GM04504 (cell line): ENCODE data around the gene CKS1B.
A peak's percentile ranks its signal among the peaks of the same experiment; 100 is the strongest.

Experiments used
- DNase-seq: peaks from one replicate; pipeline ENCODE4 v3.0.0-alpha.2; 2012; ENCODE audit warnings: low read depth

CKS1B gene

DNA sequence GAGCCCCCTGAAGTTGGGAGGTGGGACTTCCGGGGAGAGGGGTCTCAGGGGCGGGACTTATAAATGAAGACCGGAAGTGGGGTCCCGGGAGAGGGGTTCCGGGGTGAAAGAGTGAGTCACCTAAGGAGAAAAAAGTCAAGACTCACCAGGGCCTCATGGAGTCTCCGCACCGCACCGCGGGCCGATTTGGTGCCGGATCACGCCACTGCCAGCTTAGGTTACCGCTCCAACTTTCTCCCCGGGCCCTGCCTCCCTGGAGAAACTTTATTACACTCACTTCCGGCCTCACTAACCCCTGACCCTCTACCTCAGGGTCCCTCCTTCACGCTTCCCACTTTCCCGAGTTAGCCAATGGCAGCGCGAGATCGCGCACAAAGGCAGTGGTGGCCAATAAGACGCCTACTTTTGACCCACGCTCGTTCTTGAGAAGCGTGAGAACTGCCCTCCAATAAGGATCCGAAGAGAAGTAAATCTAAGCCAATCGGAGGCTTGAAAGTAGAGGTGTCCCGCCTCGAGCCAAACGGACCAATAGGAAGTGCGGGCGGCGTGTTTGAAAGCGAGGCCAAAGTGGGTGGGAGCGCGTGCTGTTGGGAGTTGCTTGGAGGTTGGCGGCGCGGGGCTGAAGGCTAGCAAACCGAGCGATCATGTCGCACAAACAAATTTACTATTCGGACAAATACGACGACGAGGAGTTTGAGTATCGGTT, at the start of gene CKS1B:
CKS1B (plus strand) TSS at position 580 of the 706 bp plus-strand sequence; CDS start at position 645, 65 bp downstream.
- peak; percentile 100 for DNase-seq

DNA sequence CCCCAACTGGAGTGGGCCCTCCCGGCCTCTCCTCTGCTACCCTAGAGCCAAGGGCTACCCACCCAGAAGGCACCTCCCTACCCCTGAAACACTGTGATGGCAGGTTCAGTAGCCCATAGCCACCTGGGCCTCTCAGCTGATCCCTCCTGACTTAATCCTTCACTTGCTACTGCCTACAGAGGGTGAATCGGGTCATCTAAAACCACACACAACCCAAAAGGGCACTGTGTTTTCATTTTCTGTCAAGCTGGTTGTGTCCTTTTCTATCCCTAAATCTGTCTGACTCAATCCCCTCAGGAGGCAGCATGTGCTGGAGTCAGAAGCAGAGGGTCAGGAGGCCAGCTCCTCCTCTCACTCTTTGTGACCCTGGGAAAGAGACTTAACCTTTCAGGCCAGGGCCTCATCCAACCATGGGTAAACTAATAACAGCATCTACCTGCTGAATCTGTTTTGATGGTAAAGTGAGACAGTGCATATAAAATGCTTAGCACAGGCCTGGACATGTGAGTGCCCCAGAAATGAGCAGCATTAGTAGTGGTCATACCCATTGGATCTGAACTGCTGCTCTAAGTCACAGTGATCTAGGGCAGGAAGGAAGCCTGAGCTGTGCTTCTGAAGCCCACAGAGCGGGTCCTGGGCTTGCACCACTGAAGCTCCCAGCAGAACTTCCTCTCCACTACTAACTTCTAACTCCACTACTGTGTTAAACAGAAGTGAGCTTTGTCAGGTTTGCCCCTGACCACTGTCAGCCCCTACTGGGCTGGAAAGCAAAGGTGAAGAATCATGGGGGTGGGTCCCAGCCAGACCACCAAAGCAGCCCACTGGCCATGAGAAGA, 48.9 kb upstream of the CKS1B start:
- DNase-seq: no peak

GRCh38 chr1:154926201-154926600, 48.3 kb upstream of the CKS1B start:
- no peak for DNase-seq

DNA sequence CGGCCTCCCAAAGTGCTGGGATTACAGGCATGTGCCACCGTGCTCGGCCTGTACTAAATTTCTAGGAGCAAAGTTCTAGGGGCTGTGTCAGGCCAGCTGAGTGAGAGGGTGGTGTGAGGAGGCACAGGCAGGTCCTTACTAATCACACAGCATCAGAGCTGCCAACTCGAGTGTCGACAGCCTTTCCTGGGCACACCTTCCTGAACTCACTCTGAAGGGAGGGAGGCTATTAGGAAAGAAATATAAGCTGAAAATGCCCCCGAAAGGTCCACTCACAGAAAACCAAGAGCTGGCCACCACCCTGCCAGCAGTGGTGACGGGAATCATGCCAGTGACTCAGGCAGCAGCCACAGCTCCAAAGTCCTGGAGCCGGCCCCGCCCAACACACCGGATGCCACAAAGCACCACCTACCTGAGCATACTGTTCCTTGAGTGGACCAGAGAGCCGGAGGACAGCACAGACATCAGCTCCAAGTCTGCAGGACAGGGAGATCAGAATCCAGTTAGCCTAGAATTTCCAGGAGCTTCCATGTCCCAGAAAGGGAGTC, 42.5 kb upstream of the CKS1B start:
- no peak for DNase-seq

DNA sequence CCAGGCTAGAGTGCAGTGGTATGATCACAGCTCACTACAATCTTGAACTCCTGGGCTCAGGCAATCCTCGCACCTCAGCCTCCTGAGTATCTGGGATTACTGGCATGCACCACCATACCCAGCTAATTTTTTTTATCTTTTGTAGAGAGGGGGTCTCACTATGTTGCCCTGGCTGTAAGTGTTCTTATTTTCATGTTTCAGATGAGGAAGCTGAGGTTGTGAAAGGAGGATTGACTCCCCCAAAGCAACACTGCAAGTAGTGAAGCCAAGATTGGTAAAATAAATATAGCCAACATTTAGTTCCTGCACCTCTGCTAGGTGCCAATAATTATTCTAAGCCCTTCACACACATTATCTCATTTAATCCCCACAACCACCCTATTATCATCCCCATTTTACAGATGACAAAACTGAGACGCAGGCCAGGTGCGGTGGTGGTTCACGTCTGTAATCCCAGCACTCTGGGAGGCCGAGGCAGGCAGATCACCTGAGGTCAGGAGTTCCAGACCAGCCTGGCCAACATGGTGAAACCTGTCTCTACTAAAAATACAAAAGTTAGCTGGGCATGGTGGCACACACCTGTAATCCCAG, 40.0 kb upstream of the CKS1B start:
- DNase-seq: no peak

DNA sequence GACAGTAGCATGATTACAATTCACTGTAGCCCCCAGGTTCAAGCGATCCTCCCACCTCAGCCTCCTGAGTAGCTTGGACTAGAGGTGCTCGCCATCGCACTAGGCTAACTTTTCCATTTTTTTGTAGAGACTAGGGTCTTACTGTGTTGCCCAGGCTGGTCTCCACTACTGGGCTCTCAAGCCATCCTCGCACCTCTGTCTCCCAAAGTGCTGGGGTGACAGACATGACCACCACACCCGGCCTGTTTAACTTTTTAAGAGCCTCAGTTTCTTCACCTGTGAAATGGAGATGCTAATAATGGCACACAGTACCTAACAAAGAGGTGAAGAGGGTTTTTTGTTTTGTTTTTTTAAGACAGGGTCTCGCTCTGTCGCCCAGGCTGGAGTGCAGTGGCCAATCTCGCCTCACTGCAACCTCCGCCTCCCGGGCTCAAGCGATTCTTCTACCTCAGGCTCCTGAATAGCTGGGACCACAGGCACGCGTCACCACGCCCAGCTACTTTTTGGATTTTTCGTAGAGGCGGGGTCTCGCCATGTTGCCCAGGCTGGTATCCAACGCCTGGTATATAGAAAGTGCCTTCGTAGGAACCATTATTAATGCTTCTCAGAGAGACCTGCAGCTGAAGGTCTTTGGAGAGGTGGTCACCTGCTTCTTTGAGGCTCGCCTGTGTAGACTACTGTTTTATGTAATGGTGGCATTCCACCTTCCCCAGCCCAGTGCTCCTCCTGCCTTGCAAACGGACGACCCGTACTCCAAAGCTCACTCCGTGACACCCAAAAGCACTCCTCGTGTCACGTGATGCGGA, 38.5 kb upstream of the CKS1B start:
- DNase-seq: no peak

DNA sequence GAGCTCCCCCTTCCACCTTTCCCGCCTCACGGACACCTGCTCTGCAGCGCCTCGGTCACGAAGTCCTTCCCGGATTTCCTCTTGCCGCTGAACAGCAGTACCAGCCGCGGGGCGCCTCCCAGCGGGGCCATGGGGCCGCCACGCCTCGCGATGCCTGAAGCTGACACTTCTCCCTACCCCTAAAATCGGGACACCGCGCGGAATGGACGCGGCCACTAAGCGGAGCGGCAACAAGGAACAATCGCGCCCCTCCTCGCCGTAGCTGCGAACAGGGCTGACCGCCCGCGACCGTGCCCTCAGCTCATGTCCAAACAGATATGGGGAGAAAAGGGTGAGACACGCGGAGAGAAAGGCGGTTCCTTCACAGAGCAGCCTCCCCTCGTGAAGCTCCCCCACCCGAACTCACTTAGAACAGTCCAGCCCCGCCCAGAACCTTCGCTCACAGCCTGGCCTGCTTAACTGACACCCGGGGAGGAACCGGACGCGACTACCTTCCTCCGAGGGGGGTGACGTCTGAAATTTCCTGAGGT, 37.9 kb upstream of the CKS1B start, which contains the start of gene PMVK:
PMVK (minus strand) TSS at position 165 of the 530 bp plus-strand sequence; CDS start at position 131, 34 bp downstream.
- DNase-seq: peak; percentile 94

GRCh38 chr1:154937085-154937987, 37.1 kb upstream of the CKS1B start:
- peak; percentile 89 for DNase-seq

DNA sequence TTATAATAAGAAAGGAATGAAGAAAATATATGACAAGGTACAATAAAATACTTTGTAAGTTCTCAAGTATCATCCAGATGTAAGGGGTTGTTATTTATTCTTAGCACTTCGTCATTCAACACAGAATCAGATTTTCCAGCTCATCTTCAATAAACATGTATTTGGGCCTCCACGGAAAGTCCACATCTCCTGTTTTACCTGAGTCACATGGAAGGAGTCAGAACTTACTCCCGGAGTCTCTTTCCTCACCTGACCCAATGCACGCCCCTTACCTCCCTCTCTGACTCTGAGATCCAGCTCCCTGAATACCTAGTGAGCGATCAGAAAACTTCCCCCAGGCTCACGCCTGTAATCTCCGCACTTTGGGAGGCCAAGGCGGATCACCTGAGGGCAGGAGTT, 36.5 kb upstream of the CKS1B start:
- DNase-seq: no peak

DNA sequence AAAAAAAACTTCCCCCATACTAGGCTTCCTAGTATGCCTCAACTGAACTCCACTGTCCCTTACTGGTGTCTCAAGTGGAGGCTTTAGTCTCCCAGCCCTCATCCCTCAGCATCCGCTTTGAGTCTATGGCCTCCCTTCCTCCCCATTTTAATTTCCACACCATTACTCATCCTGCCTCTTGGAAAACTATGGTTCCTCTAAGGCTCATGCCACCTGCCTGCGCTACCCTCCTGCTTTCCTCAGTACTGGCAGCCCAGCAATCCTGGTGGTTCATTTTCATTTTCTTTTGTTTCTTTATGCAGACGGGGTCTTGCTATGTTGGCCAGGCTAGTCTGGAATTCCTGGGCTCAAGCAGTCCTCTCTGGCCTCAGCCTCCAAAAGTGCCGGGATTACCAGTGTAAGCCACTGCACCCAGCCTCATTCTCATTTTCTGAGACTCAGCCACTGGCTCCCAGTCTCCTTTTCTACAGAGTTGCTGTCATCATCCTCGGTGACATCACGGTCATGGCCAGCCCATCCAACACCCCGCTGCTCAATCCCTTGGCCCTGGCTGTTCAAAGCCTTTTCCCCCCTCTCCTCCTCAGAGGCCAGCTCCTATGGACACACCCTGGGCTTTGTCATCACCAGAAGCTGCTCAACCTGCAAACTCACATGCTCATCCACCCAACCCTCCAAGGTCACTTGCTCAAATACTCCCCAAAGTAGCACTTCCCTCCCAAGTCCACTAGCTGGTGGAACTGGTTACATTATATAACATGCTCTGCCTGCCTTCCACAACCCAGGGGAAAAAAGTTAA, 35.7 kb upstream of the CKS1B start:
- no peak for DNase-seq

DNA sequence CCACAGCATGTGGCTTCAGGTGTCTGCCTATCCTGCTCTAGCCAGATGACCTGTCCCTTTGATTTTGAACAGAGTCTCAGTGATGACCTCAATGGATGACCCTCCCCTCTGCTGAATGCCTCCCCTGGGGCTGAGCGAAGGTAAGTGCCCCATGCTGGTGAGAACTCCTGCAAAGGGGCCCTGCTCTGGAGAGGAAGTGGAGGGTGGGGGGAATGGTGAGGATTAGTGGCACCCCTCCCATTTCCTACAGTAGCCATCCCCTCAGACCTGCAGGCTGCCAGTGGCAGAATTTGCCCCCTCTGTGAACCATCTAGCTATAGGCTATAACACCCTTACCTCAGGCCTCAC, 34.3 kb upstream of the CKS1B start:
- no peak for DNase-seq

DNA sequence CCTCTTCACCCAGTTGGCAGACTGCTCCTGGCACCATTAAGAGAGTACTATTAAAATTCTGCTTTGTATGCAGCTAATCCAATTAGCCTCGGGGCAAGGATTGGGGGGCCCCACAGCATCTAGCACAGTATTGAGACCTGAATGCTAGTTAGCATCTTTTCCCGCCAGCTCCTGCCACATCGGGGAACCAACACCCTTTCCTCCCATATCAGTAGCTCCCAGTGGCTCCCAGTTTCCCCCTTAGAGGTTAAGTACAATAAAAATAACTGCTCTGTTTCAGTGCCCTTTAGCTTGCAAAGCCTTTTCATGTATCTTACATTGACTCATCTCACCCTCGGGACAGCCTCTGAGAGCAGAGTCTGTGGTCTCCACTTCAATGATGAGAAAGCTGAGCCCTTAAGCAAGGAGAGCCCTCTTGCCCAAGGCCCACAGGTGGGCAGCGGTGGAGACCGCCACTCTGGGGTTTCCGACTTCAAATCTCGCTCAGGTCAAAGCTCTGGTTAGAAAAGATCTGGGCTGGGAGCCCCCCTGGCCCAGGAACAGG, 33.8 kb upstream of the CKS1B start:
- no peak for DNase-seq

DNA sequence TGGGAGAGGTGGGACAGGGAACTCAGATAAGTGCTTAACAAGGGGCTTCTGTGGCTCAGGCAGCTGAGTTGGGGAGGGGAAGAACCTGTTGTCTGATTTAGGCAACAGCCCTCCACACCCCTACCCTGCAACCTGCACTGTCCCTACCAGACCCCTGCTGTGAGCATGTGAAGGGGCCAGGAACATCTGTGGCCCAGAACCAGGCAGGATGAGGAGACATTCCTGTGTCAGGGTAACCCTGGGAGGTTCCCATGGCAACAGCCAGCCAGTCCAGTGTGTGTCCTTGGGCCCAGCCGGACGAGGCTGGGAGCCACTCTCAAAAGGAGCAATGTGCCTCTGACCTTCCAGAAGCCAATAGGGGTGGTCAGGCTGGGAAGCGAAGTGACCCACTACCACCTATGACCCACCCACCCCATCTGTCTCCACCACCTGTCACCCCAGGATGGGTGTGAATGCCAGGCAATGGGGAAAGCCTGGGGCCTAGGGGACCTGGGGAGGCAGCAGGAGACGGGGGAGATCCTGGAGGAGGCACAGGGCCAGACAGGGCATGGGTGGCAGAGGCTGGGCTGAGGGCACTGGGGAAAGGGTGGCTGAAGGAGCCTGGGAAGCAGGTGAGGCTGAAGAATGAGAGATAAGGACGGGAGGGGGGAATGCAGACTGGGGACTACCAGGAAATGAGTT, 33.0 kb upstream of the CKS1B start:
- DNase-seq: no peak

DNA sequence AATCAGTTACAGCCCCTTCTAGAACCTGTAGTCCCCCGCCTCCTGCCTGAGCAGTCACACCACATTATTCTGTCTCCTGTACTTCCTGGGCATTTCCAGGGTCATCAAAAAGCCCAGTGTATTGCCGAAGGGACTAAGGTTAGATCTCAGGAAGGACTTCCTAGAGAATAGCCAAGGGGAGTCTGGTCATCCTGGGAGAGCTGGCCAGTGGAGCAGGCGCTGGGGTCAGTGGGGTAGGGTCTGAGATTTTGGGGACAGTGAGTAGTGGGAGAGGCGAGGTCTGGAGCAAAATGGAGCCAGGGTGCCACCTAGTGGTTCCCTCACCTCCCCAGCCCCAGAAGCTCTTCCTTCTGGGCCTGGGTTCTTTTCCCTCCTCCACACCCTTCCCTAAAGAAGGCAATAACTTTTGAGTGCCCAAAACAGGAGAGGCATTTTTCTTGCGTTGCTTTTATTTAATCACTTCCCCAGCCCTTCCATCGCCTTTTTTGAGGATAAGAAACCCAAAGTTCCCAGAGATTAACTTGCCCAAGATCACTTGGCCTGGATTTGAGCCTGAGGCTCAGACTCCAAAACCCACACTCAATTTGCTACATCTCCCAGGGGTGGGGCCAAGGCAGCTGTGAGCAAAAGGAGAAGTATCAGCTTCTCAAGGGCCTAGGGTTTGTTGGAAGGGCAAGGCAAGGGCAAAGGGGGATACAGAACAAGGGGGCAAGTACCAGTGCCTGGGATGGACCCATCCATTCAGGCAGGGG, 30.7 kb upstream of the CKS1B start:
- no peak for DNase-seq

DNA sequence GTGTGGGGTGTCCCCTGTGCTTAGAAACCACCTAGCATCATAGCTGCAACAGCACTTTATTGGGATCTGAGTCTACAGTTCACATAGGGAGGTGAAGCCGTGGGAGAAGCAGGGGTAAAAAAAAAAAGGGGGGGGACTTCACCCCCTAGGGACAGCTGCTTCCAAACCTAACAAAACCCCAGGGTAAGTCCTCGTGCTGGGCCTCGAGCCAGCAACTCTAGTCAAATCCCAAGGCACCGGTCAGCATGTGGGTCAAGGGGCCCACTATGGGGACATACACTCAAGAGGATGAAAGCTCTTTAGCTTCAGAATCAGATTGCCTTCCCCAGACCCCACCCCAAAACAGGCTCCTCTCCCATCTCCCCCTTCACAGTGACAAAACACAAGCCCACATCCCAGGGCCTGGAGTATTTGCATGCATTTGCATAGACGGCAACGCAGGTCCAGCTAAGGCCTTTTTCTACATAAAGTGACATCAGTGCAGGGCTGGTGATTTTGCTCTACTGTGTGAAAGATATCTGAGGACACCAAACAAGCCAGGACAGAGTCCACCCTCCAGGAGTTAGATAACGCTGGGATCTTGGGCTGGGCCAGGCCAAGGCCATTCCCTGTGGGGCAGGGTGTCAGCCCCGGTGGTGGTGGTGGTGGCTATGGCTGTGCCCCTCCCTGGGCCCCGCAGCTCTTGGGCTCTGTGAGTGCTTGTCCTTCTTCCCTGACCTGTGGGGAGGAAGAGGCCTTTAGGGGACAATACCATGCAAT, 29.9 kb upstream of the CKS1B start:
- no peak for DNase-seq

- DNase-seq: no peak
Observed at GRCh38 chr1:154945160-154945961, 29.1 kb upstream of the CKS1B start.
